Measurements from ENCODE around the gene NIPAL3.
"Not testable (repeated sequence)": the region's sequence is repeated elsewhere in the genome, so short reads cannot be mapped to it uniquely, and the experiment has no call there.

The NIPAL3 gene

GRCh38 chr1:24441996-24442668 lies 26.5 kb downstream of the NIPAL3 start:
- Histone ChIP-seq H3K27ac (replicated peaks) (no peak overlapping the region), H3K27me3 (ENCODE audit: insufficient read depth, poor library complexity, severe bottlenecking) (no peaks in the 10 kb centered on the region), H3K4me3 (replicated peaks; ENCODE audit: insufficient read depth, low read length) (no peak overlapping the region)
- TF ChIP-seq GABPA (IDR thresholded peaks at IDR 0.05; ENCODE audit: low read depth) (no peak), SPI1 (IDR thresholded peaks at IDR 0.05; ENCODE audit: borderline replicate concordance, low read depth) (no peak), POLR2AphosphoS5 (IDR thresholded peaks at IDR 0.05; ENCODE audit: low read depth) (no peak), CTCF (IDR thresholded peaks at IDR 0.05; ENCODE audit: insufficient read depth, low read length) (no peak), REST (IDR thresholded peaks at IDR 0.05; ENCODE audit: insufficient replicate concordance, low read depth) (no peak)
- DNase-seq (ENCODE audit: low read depth in 1 of 2, low spot score in 1 of 2), result no peak

- no peak overlapping the region for H3K4me3 ChIP-seq (replicated peaks; ENCODE audit: insufficient read depth, low read length)
- no peak overlapping the region for H3K27ac ChIP-seq (replicated peaks)
- TF ChIP-seq CTCF (IDR thresholded peaks at IDR 0.05; ENCODE audit: insufficient read depth, low read length) (no peak), GABPA (IDR thresholded peaks at IDR 0.05; ENCODE audit: low read depth) (no peak), REST (IDR thresholded peaks at IDR 0.05; ENCODE audit: insufficient replicate concordance, low read depth) (no peak), POLR2AphosphoS5 (IDR thresholded peaks at IDR 0.05; ENCODE audit: low read depth) (no peak), SPI1 (IDR thresholded peaks at IDR 0.05; ENCODE audit: borderline replicate concordance, low read depth) (no peak)
- no peak for DNase-seq (ENCODE audit: low read depth in 1 of 2, low spot score in 1 of 2)
- no peaks in the 10 kb centered on the region for H3K27me3 ChIP-seq (ENCODE audit: insufficient read depth, poor library complexity, severe bottlenecking)
Observed at GRCh38 chr1:24442764-24443163, 27.2 kb downstream of the NIPAL3 start.

- no peak overlapping the region for H3K4me3 ChIP-seq (replicated peaks; ENCODE audit: insufficient read depth, low read length)
- TF ChIP-seq SPI1 (IDR thresholded peaks at IDR 0.05; ENCODE audit: borderline replicate concordance, low read depth) (no peak), POLR2AphosphoS5 (IDR thresholded peaks at IDR 0.05; ENCODE audit: low read depth) (no peak), REST (IDR thresholded peaks at IDR 0.05; ENCODE audit: insufficient replicate concordance, low read depth) (no peak), CTCF (IDR thresholded peaks at IDR 0.05; ENCODE audit: insufficient read depth, low read length) (no peak), GABPA (IDR thresholded peaks at IDR 0.05; ENCODE audit: low read depth) (no peak)
- H3K27ac ChIP-seq (replicated peaks), result no peak overlapping the region
- no peak for DNase-seq (ENCODE audit: low read depth in 1 of 2, low spot score in 1 of 2)
- no peaks in the 10 kb centered on the region for H3K27me3 ChIP-seq (ENCODE audit: insufficient read depth, poor library complexity, severe bottlenecking)
Observed at GRCh38 chr1:24443241-24443656, 27.6 kb downstream of the NIPAL3 start.

- not testable (repeated sequence) for H3K27ac ChIP-seq (replicated peaks); H3K4me3 ChIP-seq (replicated peaks; ENCODE audit: insufficient read depth, low read length); DNase-seq (ENCODE audit: low read depth in 1 of 2, low spot score in 1 of 2); H3K27me3 ChIP-seq (ENCODE audit: insufficient read depth, poor library complexity, severe bottlenecking)
Observed at GRCh38 chr1:24446446-24446845, 30.8 kb downstream of the NIPAL3 start.
